ENCODE measurements around the gene NUTM2G.
"Not testable (repeated sequence)": the region's sequence is repeated elsewhere in the genome, so short reads cannot be mapped to it uniquely, and the experiment has no call there.

Gene NUTM2G

GRCh38 chr9:96928543-96928942 lies at the start of gene NUTM2G:
NUTM2G (plus strand) TSS chr9:96928843; CDS start chr9:96929025, 182 bp downstream.
- not testable (repeated sequence) for DNase-seq

DNA sequence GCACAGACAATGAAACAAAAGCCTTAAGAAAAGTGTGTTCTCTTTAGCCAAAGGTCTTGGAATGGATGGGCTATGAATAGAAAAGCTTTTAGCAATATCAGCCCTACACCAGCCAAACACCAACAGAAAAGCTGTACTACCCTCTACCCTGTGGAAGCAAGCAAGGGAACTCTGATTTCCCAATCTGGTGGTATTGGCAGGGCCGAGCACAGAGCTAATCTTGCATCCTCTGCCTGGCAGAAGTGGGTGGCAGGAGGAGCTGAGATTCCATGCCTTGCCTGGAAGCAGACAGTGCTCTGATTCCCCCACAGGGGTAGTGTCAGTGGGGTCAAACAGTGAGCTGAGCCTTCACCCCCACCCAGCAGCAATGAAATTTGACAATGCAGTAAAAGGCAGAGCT lies 44.7 kb upstream of the NUTM2G start:
- no peak for DNase-seq

- DNase-seq: no peak
Observed at GRCh38 chr9:96884443-96884842, 44.2 kb upstream of the NUTM2G start.

- no peak for DNase-seq
Observed at GRCh38 chr9:96885424-96885823, 43.2 kb upstream of the NUTM2G start.

DNA sequence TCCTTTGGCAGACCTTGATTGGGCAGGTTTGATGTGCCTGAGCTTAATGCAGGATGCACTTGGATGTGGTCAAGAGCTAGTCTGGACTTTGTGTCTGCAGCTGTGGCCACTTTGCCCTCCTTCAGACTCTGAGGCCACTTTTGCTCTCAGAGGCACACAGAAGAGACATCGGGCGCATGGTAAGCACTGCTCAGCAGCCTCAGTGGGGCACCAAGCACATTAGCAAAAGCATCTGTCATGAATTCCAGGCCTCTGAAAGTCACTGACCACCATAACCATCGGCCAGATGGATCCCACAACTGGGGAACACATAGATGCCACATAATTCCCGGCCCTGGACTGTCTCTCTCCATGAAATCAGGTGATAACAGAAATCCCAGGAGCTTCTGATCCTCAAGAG lies 40.1 kb upstream of the NUTM2G start:
- DNase-seq: no peak

DNA sequence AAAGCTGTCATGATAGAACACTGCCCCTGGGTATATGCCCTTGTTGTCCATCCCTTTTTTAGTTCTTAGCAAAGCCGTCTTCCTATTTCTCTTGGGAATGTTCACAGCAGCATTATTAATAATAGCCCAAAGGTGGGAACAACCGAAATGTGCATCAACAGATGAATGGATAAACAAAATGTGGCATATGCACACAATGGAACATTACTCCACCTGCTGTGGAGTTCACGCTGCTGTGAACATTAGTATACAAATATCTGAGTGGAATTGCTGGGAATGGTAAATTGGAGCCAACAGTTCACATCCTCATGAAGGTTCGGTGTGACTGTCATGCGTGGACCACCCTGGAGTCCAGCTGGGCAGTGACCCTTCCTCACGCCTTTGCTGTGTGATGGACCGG lies 36.5 kb upstream of the NUTM2G start:
- no peak for DNase-seq

GRCh38 chr9:96900010-96900409 lies 28.6 kb upstream of the NUTM2G start:
- DNase-seq: not testable (repeated sequence)

DNA sequence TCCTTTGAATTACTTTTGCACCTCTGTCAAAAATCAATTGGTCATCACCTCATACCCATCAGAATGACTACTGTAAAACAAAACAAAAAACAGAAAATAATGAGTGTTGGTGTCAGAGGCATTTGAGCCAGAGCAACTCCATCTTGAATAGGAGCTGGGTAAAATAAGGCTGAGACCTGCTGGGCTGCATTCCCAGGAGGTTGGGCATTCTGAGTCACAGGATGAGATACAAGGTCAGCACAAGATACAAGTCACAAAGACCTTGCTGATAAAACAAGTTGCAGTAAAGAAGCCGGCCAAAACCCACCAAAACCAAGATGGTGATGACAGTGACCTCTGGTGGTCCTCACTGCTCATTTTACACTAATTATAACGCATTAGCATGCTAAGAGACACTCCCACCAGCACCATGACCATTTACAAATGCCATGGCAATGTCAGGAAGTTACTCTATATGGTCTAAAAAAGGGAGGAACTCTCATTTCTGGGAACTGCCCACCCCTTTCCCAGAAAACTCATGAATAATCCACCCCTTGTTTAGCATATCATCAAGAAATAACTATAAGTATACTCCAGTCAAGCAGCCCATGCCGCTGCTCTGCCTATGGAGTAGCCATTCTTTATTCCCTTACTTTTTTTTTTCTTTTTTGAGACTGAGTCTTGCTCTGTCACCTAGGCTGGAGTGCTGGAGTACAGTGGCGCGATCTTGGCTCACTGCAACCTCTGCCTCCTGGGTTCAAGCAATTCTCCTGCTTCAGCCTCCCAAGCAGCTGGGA lies 23.5 kb upstream of the NUTM2G start:
- not testable (repeated sequence) for DNase-seq

GRCh38 chr9:96908479-96908878 lies 20.2 kb upstream of the NUTM2G start:
- not testable (repeated sequence) for DNase-seq

DNA sequence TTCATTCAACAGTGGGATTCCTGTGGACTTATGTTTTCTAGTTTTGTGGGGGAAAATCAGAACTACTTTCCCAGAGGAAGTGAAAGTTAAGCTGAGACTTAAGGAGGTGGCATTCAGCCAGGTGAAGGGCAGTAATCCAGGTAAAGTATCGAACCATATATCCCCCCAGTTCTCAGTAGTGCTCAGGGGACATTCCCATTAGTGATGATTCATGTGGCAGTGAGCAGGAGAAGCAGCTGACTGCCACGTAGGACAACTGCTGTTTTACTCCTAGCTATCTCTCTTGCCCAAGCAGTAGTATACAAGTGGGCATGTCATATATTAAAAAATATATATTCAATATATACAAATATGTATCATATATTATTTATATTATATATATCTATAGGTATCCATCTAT lies 13.1 kb upstream of the NUTM2G start:
- DNase-seq: not testable (repeated sequence)

DNA sequence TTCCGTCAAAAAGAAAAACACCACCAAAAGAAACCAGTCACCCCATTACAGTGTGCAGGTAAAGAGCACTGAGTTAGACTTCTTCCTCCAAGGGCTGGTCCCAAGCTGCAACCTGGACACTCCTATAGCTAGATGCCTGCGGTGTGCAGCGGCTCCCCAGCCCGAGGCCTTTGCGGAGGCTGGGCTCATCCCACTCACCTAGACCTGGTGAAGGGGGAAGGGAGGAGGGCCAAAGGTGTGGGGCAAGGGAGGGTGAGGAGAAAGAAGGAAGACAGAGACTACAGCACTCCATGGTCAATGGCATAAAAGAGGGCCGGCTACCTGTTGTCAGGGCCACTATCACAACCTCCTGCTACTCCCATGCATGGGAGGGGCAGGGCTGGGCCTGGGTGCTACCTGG lies 12.1 kb upstream of the NUTM2G start:
- DNase-seq: not testable (repeated sequence)

GRCh38 chr9:96918550-96918949 lies 10.1 kb upstream of the NUTM2G start:
- not testable (repeated sequence) for DNase-seq

- not testable (repeated sequence) for DNase-seq
Observed at GRCh38 chr9:96920803-96921202, 7.8 kb upstream of the NUTM2G start.

DNA sequence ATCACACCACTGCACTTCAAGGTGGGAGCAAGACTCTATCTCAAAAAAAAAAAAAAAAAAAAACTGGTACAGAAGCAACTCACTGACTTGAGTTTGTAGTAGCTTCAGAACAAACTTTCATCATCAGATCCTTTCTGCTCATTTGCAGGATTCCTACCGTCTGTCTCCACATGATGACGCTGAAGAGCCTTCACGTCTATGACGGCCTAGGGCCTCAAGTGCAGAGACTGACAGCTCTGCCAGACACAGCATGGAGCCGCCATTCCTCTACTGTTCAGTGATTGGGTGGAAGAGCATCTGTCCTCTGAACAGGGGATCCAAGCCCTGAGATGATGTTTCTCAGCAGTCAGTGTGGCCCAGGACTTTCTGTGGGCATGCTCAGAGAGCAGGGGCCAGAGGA lies 3.1 kb upstream of the NUTM2G start:
- not testable (repeated sequence) for DNase-seq

DNA sequence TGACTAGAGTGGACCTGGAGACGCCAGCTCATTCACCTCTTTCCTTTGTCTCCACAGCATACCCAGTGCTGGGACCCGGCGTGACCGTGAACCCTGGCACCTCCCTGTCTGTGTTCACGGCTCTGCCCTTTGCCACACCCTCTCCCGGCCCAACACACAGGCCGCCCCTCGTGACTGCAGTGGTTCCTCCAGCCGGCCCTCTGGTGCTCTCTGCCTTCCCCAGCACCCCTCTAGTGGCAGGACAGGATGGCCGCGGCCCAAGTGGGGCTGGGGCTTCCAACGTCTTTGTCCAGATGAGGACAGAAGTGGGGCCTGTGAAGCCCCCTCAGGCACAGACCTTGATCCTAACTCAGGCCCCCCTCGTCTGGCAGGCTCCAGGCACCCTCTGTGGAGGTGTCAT lies 3.0 kb downstream of the NUTM2G start:
- DNase-seq: not testable (repeated sequence)

- not testable (repeated sequence) for DNase-seq
Observed at GRCh38 chr9:96934097-96934496, 5.5 kb downstream of the NUTM2G start.

GRCh38 chr9:96934706-96935105 lies 6.1 kb downstream of the NUTM2G start:
- DNase-seq: not testable (repeated sequence)

DNA sequence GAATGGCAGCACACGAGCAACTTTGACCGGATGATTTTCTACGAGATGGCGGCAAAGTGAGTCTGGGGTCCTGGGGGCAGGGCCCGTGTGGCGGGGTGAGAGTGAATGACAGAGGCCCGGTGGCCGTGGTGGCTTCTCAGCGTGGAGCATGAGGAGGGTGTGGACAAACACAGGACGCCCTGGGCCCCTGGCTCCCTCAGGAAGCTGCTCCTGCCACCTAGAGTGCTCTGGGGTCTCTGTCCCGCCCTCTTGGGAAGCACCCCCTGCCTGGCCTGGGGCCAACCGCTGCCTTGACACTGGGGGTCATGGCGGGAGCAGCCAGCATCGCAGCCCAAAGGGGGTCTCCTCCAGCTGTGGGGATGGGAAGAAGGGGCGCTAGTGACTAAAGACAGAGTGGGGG lies 6.8 kb downstream of the NUTM2G start:
- not testable (repeated sequence) for DNase-seq

GRCh38 chr9:96937442-96937841 lies 8.8 kb downstream of the NUTM2G start:
- DNase-seq: not testable (repeated sequence)

- DNase-seq: not testable (repeated sequence)
Observed at GRCh38 chr9:96938957-96939665, 10.5 kb downstream of the NUTM2G start.

GRCh38 chr9:96940982-96941381 lies 12.3 kb downstream of the NUTM2G start:
- not testable (repeated sequence) for DNase-seq

- not testable (repeated sequence) for DNase-seq
Observed at GRCh38 chr9:96941628-96942027, 13.0 kb downstream of the NUTM2G start.

DNA sequence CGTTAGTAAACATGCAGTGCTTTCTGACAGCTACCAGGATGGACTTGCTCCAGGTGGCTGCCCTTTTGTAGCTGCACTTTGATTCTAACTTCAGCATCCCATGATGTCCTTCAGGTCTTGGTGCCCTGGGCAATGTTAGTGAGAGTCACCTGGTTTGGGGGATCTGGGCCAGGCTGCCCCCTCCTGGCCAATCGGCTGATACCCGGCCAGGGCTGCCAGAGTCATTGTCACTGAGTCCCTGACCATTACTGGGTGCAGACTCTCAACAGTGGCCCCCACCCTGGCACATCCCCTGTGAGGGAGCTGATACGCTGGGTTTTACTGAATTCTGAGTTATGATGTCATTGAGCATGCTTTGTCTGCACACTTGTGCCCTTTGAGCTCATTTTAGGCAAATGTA lies 13.5 kb downstream of the NUTM2G start:
- DNase-seq: not testable (repeated sequence)

DNA sequence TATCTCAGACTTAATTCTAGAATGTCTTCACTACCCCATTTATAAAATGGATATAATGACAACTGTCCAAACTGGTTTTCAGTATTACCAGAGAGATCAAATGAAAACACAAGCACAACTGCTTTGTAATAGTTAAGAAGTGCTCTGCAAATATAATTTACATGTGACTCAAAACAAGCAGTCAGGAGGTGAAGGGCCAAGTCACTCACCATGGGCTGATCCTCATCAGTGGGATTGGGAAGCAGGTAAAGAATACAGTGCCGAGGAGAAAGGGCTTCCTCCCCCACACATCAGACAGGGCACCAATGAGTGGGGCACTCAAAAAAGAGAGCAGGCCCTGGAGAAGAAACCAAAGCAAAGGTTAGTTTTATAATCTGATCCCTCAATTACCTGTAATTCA lies 20.7 kb downstream of the NUTM2G start:
- DNase-seq: not testable (repeated sequence)
